Measurements from ENCODE around the gene SLC35E1. TPM values are rescaled to one million over a fixed set of nuclear protein-coding genes. Genes with fewer than 3 reads are reported as not detected.

Gene SLC35E1
- polyA plus RNA-seq, 1 donor (not counting 4 experiments of a cell fraction or from before 2014, with no cell fraction given): 30.3 TPM

DNA sequence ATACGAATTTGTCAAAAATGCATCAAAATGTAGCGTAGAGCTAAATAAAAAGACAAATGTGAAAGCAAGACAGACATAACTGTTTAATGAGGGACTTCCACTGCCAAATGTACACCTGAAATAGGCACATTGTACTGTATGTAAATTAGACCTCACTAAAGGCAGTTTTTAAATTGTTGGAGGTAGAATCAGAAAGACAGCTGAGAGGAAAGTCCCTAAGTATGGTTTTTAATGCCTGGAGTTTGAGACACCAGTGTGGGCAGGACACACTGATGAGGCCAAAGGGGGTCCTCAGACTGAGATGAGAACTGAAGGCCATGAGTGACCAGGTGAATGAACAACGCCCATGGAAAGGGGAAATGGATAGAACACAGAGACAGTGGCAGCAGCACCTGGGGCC is 32.9 kb upstream of the SLC35E1 start:
- Histone ChIP-seq H3K4me2 (ENCODE audit: control insufficient read depth, extremely low read depth, insufficient read depth, low read depth, low read length) (no peak overlapping the region), H3K9ac (ENCODE audit: control insufficient read depth, extremely low read depth, insufficient read depth, low read length) (no peak overlapping the region), H2AFZ (ENCODE audit: control insufficient read depth, low read length) (no peak overlapping the region), H3K27ac (ENCODE audit: control insufficient read depth, insufficient read depth, low read length) (no peak overlapping the region), H3K4me3 (ENCODE audit: control insufficient read depth in 2 of 3, extremely low read depth in 1 of 3, insufficient read depth in 2 of 3, low read depth in 1 of 3, low read length in 3 of 3) (no peak overlapping the region), H4K20me1 (ENCODE audit: control insufficient read depth, extremely low read depth, insufficient read depth, low read length) (peaks cover 21% of the 10 kb centered on the region), H3K9me3 (ENCODE audit: control insufficient read depth, low read depth, low read length) (no peaks in the 10 kb centered on the region), H3K36me3 (ENCODE audit: control insufficient read depth in 2 of 2, extremely low read depth in 1 of 2, insufficient read depth in 2 of 2, low read length in 2 of 2) (peaks cover 8% of the 10 kb centered on the region in 2 experiments), H3K79me2 (ENCODE audit: control insufficient read depth, insufficient read depth, low read length) (peaks cover 92% of the 10 kb centered on the region), H3K9me1 (ENCODE audit: control insufficient read depth, extremely low read depth, insufficient read depth, low read length) (peaks cover 10% of the 10 kb centered on the region), H3K4me1 (ENCODE audit: control insufficient read depth, extremely low read depth, insufficient read depth, low read length) (no peaks in the 10 kb centered on the region), H3K27me3 (ENCODE audit: control insufficient read depth, extremely low read depth, insufficient read depth, low read length) (no peaks in the 10 kb centered on the region)
- dilution Hi-C loops (cut with MboI; ENCODE audit: extremely low pct_ligation_motif_present, low sequenced_read_pairs): no loop called here
- DNase-seq (ENCODE audit: low read depth, low spot score) (no peak), FAIRE-seq (no peak)
- TF ChIP-seq, protein P1, sequence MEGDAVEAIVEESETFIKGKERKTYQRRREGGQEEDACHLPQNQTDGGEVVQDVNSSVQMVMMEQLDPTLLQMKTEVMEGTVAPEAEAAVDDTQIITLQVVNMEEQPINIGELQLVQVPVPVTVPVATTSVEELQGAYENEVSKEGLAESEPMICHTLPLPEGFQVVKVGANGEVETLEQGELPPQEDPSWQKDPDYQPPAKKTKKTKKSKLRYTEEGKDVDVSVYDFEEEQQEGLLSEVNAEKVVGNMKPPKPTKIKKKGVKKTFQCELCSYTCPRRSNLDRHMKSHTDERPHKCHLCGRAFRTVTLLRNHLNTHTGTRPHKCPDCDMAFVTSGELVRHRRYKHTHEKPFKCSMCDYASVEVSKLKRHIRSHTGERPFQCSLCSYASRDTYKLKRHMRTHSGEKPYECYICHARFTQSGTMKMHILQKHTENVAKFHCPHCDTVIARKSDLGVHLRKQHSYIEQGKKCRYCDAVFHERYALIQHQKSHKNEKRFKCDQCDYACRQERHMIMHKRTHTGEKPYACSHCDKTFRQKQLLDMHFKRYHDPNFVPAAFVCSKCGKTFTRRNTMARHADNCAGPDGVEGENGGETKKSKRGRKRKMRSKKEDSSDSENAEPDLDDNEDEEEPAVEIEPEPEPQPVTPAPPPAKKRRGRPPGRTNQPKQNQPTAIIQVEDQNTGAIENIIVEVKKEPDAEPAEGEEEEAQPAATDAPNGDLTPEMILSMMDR (optimal IDR thresholded peaks at IDR 0.05 in 1 of 3, IDR thresholded peaks at IDR 0.05 in 1 of 3, conservative IDR thresholded peaks at IDR 0.05 in 1 of 3; ENCODE audit: extremely low read depth in 1 of 3, insufficient read depth in 2 of 3, low read length in 3 of 3): no peak

DNA sequence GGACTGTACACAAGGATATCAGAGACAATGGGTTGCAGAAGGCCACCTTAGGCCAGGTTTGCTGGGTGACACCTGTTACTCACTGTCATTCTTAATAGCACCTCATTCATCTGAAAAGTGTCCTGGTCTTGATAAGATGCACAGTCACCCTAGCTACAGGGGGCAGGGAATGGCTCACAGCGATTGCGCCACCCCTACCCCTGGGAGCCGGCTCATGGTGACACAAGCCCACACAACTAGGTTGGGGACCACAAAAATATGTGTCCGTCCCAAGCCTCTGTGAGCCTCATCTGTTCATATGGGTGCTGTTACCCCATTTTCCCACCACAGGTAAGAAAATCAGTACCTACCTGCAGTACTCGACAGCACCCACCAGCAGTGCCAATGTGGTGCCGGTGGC is 32.4 kb upstream of the SLC35E1 start:
- Histone ChIP-seq H2AFZ (ENCODE audit: control insufficient read depth, low read length) (no peak overlapping the region), H3K9me3 (ENCODE audit: control insufficient read depth, low read depth, low read length) (no peaks in the 10 kb centered on the region), H3K36me3 (ENCODE audit: control insufficient read depth in 2 of 2, extremely low read depth in 1 of 2, insufficient read depth in 2 of 2, low read length in 2 of 2) (peaks cover 8% of the 10 kb centered on the region in 2 experiments), H3K4me2 (ENCODE audit: control insufficient read depth, extremely low read depth, insufficient read depth, low read depth, low read length) (no peak overlapping the region), H3K79me2 (ENCODE audit: control insufficient read depth, insufficient read depth, low read length) (peaks cover 93% of the 10 kb centered on the region), H3K27me3 (ENCODE audit: control insufficient read depth, extremely low read depth, insufficient read depth, low read length) (no peaks in the 10 kb centered on the region), H3K9me1 (ENCODE audit: control insufficient read depth, extremely low read depth, insufficient read depth, low read length) (peaks cover 10% of the 10 kb centered on the region), H3K4me3 (ENCODE audit: control insufficient read depth in 2 of 3, extremely low read depth in 1 of 3, insufficient read depth in 2 of 3, low read depth in 1 of 3, low read length in 3 of 3) (no peak overlapping the region), H3K27ac (ENCODE audit: control insufficient read depth, insufficient read depth, low read length) (no peak overlapping the region), H4K20me1 (ENCODE audit: control insufficient read depth, extremely low read depth, insufficient read depth, low read length) (peaks cover 21% of the 10 kb centered on the region), H3K9ac (ENCODE audit: control insufficient read depth, extremely low read depth, insufficient read depth, low read length) (no peak overlapping the region), H3K4me1 (ENCODE audit: control insufficient read depth, extremely low read depth, insufficient read depth, low read length) (no peaks in the 10 kb centered on the region)
- dilution Hi-C loops (cut with MboI; ENCODE audit: extremely low pct_ligation_motif_present, low sequenced_read_pairs): no loop called here
- DNase-seq (ENCODE audit: low read depth, low spot score): no peak
- TF ChIP-seq, protein P1 (optimal IDR thresholded peaks at IDR 0.05 in 1 of 3, IDR thresholded peaks at IDR 0.05 in 1 of 3, conservative IDR thresholded peaks at IDR 0.05 in 1 of 3; ENCODE audit: extremely low read depth in 1 of 3, insufficient read depth in 2 of 3, low read length in 3 of 3): no peak
- no peak for TF ChIP-seq EZH2 (IDR thresholded peaks at IDR 0.05; ENCODE audit: low read length)
- no peak for FAIRE-seq

Data from keratinocyte (primary cell).